AG04449 (cell line): Measurements from ENCODE around the gene MSI2.
A peak's percentile ranks its signal among the peaks of the same experiment; 100 is the strongest.
"Not testable (repeated sequence)": the region's sequence is repeated elsewhere in the genome, so short reads cannot be mapped to it uniquely, and the experiment has no call there.

Experiments used
- CTCF ChIA-PET: fragments of 350-600 bp; formaldehyde crosslinking; extraction: SDS; loops from one replicate; lab custom pipeline; 2021; ENCODE audit warnings: antibody characterized with exemption; lab: Yijun Ruan, JAX
- POLR2A ChIA-PET: fragments of 400-600, 350-600 bp; formaldehyde crosslinking; extraction: SDS; loops from one replicate; lab custom pipeline; 2020; ENCODE audit warnings: antibody characterized with exemption, inconsistent platforms; lab: Yijun Ruan, JAX
- DNase-seq: peaks from one replicate; pipeline ENCODE4 v3.0.0-alpha.2; 2010; ENCODE audit warnings: low read depth, low spot score
- H3K4me3 ChIP-seq: 2 replicates; pipeline ENCODE4 v1.5.1; 2011; ENCODE audit warnings: low read depth, mild to moderate bottlenecking, control low read depth, low read length
- TF ChIP-seq, protein P1 (sequence below): IDR thresholded peaks from one replicate; pipeline ENCODE4 v1.5.1; 2011; ENCODE audit warnings: mild to moderate bottlenecking, moderate library complexity, low read length, control low read depth, inconsistent platforms; ENCODE audit not compliant: insufficient read depth; ENCODE audit errors: missing control alignments

MSI2 gene

DNA sequence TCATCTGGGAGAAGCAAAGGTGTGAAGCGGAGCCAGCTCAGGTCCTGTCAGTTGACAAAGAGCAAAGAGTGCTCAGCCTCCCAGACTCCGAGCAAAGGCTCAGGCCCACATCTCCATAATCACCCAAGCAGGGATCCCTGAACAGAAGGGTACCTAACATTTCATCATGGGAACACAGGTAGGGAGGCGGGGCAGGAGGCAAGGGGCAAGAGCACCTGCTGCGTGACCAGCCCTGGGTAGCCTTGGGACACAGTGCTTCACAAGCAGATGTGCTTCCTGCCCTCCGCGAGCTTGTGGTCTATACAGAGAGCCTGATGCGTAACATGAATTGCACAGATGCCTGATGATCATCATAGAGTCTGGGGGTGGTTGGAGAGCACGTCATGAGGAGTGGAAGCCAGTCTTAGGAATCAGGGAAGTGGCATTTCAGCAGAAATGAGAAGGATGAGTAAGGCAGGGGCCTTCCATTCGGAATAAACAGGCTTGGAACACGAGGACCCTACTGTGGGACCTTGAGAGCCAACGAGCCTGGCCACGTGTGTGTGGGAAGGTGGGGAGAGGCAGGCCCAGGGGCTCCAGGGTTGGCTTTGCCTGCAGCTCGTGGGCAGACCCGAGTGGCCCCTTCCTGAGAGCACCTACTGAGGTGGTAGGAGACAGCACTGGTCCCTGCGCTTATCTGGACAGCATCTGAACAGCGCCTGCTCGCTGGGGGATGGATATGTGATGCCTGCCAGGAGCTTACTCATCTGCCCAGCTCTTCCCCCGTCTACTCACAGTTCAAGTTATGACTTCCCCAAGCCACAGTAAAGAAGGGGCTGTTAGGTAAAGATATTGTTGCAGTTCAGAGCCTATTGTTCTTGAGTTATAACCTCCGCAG is 363.0 kb downstream of the MSI2 start:
- ChIA-PET CTCF (interaction anchor here (1.3 to 6.9 kb wide), 3 partner anchors 20 to 376 kb away, joined by 6 to 54 read pairs (median 6); no protein-coding TSS in a partner anchor), POLR2A (interaction anchor here (0.7 kb wide), 1 partner anchor 21 kb away, joined by 3 read pairs; no protein-coding TSS in a partner anchor)
- TF ChIP-seq, protein P1, sequence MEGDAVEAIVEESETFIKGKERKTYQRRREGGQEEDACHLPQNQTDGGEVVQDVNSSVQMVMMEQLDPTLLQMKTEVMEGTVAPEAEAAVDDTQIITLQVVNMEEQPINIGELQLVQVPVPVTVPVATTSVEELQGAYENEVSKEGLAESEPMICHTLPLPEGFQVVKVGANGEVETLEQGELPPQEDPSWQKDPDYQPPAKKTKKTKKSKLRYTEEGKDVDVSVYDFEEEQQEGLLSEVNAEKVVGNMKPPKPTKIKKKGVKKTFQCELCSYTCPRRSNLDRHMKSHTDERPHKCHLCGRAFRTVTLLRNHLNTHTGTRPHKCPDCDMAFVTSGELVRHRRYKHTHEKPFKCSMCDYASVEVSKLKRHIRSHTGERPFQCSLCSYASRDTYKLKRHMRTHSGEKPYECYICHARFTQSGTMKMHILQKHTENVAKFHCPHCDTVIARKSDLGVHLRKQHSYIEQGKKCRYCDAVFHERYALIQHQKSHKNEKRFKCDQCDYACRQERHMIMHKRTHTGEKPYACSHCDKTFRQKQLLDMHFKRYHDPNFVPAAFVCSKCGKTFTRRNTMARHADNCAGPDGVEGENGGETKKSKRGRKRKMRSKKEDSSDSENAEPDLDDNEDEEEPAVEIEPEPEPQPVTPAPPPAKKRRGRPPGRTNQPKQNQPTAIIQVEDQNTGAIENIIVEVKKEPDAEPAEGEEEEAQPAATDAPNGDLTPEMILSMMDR = no peak
- DNase-seq = no peak
- no peak overlapping the region for H3K4me3 ChIP-seq

DNA sequence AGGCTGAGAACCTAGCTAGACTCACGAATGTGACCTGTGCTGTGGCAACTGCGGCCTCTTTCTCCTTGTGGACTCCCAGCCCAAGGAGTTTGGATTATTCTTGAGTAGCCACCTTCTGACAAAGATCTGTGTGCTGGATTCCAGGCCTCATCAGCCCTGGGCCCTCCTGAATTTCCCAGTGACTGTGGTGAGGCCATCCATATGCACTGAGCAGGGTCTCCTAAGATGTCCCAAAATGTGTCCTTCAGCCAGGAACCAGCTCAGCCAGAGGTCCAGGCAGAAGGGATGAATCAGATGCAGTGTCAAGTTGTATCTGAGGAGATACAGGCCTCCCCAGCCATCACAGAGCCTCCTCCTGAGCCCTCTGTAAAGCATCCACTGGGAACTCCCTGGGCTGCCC is 364.3 kb downstream of the MSI2 start:
- no peak for DNase-seq
- no peak overlapping the region for H3K4me3 ChIP-seq
- ChIA-PET CTCF (interaction anchor here (1.3 to 6.9 kb wide), 2 partner anchors 21 to 377 kb away, joined by 6 to 54 read pairs; no protein-coding TSS in a partner anchor), POLR2A (no interaction called here)
- TF ChIP-seq, protein P1 = no peak

GRCh38 chr17:57621791-57622190 is 365.5 kb downstream of the MSI2 start:
- POLR2A ChIA-PET = interaction anchor here (0.6 kb wide), 1 partner anchor 14 kb away, joined by 3 read pairs; no protein-coding TSS in a partner anchor
- H3K4me3 ChIP-seq, DNase-seq: not testable (repeated sequence)
- CTCF ChIA-PET = interaction anchor here (1.6 to 6.9 kb wide), 2 partner anchors 22 to 379 kb away, joined by 4 to 54 read pairs; no protein-coding TSS in a partner anchor

DNA sequence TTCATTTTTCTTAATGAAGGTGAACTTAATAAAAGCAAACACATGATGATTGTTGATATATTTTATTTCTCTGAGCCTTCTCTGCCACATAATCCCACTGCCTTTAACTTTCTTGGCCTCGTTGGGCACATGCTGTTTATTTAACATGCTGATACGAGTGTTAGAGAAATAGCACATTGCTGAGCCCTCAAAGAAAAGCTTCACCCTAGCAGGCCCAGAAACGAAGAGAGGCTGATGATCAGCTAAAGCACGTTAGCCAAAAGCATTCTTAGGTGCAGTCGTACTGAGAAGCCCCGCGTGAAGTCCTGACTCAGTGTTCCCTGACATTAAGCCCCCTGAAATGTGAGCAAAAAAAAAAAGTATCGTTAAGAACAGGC is 366.0 kb downstream of the MSI2 start:
- ChIA-PET POLR2A (no interaction called here), CTCF (interaction anchor here (1.6 to 6.9 kb wide), 3 partner anchors 23 to 379 kb away, joined by 4 to 54 read pairs (median 14); no protein-coding TSS in a partner anchor)
- TF ChIP-seq, protein P1 = no peak
- no peak for DNase-seq
- no peak overlapping the region for H3K4me3 ChIP-seq

DNA sequence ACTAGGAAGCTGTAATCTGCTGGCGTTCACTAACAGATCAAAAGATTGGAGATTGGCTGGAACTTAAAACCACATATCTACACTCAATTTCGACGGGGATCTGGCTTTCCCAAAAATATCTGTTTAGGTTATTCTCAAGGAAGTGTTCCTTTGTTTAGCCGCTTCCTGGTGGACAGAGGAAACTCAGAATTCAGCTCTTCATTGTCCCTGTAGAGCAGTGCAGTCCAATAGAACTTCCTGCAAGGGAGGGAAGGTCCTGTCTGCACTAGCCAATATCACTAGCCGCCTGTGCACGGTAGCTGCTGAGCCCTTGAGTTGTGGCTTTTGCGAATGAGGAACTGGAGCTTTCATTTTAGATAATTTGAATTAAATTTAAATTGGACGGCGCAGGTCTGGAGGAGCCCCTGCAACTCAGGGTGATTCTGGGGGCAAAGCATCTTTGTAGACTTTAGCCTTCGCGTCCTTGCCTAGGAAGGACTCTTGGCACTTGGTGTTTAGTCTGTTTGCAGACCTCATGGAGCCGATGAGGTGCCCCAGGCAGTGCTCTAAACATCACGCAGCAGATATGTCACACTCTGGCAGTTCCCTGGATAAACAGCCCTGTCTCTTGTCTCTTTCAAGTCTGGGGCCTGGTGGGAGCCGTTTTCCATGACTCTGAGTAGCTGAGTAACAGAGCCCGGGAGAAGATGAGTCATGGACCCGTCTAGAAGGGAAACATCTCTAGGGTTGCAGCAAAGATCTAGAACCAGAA is 366.5 kb downstream of the MSI2 start:
- TF ChIP-seq, protein P1 = no peak
- POLR2A ChIA-PET = no interaction called here
- DNase-seq = peak; percentile 26
- CTCF ChIA-PET = interaction anchor here (1.6 to 6.9 kb wide), 3 partner anchors 23 to 380 kb away, joined by 4 to 54 read pairs (median 14); no protein-coding TSS in a partner anchor
- no peak overlapping the region for H3K4me3 ChIP-seq

DNA sequence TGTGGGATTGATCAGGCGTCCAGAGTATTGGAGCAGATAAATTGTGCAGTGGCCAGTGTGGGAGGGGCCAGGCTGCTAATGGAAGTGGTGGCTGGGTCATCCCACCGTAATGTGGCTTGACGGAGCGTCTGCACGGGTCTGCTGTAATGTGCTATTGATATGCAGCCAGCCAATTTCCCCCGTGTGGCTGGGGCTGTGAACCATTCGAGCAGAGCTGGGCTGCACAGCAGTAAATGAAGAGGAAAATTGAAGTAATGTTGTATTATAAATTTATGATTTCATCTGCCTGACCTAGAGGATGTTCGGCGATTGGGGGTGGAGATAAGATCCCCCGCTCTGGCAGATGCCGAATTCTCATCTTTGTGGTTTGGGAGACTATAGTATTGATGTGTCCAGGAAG is 367.3 kb downstream of the MSI2 start:
- no peak for DNase-seq
- TF ChIP-seq, protein P1 = no peak
- no peak overlapping the region for H3K4me3 ChIP-seq
- ChIA-PET CTCF (interaction anchor here (3.0 to 6.9 kb wide), 2 partner anchors 24 to 48 kb away, joined by 14 to 54 read pairs; no protein-coding TSS in a partner anchor), POLR2A (no interaction called here)
